ENCODE measurements around the gene ACP2. TPM values are rescaled to one million over a fixed set of nuclear protein-coding genes. Genes with fewer than 3 reads are reported as not detected.

ACP2 gene
- total and polyA plus RNA-seq, 8 donors, result 37.1 to 59.9 (median 41.4) TPM

- no peaks in the 10 kb centered on the region for H3K9me3 ChIP-seq
- H3K27ac ChIP-seq, result peak overlapping the region; percentile 1 to 71
- DNase-seq (peak in 2 of 4 donors; percentile 60 to 80), ATAC-seq (peak; percentile 10)
- H3K27me3 ChIP-seq, result no peaks in the 10 kb centered on the region
- H3K4me1 ChIP-seq, result peaks cover 23 to 61% of the 10 kb centered on the region in 2 donors
- peaks cover 0 to 58% of the 10 kb centered on the region in 2 donors for H3K36me3 ChIP-seq
- TF ChIP-seq CTCF (IDR thresholded peaks at IDR 0.05), result no peak
- no peak overlapping the region for H3K4me3 ChIP-seq
- intact Hi-C loops (cut with DNase I), result no loop called here
These were observed 3.9 kb downstream of the ACP2 start for GRCh38 chr11:47244448-47245350.

- peak; percentile 70 for ATAC-seq
- Histone ChIP-seq H3K27ac (peak overlapping the region; percentile 33 to 47), H3K4me1 (peaks cover 20 to 55% of the 10 kb centered on the region in 2 donors), H3K4me3 (no peak overlapping the region), H3K27me3 (no peaks in the 10 kb centered on the region), H3K9me3 (no peaks in the 10 kb centered on the region), H3K36me3 (peaks cover 0 to 70% of the 10 kb centered on the region in 2 donors)
- intact Hi-C loops (cut with DNase I), result no loop called here
- no peak for DNase-seq
- TF ChIP-seq CTCF (IDR thresholded peaks at IDR 0.05), result no peak
These were observed 5.2 kb downstream of the ACP2 start for GRCh38 chr11:47243454-47243853.

- peaks cover 0 to 78% of the 10 kb centered on the region in 2 donors for H3K36me3 ChIP-seq
- H3K27ac ChIP-seq, result peak overlapping the region; percentile 30 to 34
- peaks cover 14 to 49% of the 10 kb centered on the region in 2 donors for H3K4me1 ChIP-seq
- no peak overlapping the region for H3K4me3 ChIP-seq
- TF ChIP-seq CTCF (IDR thresholded peaks at IDR 0.05), result no peak
- ATAC-seq (no peak), DNase-seq (no peak)
- intact Hi-C loops (cut with DNase I), result no loop called here
- H3K9me3 ChIP-seq, result no peaks in the 10 kb centered on the region
- H3K27me3 ChIP-seq, result no peaks in the 10 kb centered on the region
These were observed 5.9 kb downstream of the ACP2 start for GRCh38 chr11:47242596-47243192.

- peaks cover 0 to 81% of the 10 kb centered on the region in 2 donors for H3K36me3 ChIP-seq
- H3K4me1 ChIP-seq, result peaks cover 8 to 40% of the 10 kb centered on the region in 2 donors
- no peaks in the 10 kb centered on the region for H3K27me3 ChIP-seq
- peak; percentile 19 for ATAC-seq
- no peak for TF ChIP-seq CTCF (IDR thresholded peaks at IDR 0.05)
- no peak for DNase-seq
- no peaks in the 10 kb centered on the region for H3K9me3 ChIP-seq
- no peak overlapping the region for H3K4me3 ChIP-seq
- H3K27ac ChIP-seq, result peak overlapping the region in 1 of 2 donors; percentile 34
- intact Hi-C loops (cut with DNase I), result no loop called here
These were observed 6.7 kb downstream of the ACP2 start for GRCh38 chr11:47241841-47242301.

GRCh38 chr11:47239852-47240251 lies 8.8 kb downstream of the ACP2 start:
- intact Hi-C loops (cut with DNase I), result no loop called here

More at GRCh38 chr11:47239852-47240251, 8.8 kb downstream of the ACP2 start:
- ATAC-seq (no peak), DNase-seq (no peak)
- Histone ChIP-seq H3K4me3 (no peak overlapping the region), H3K4me1 (peaks cover 6 to 25% of the 10 kb centered on the region in 2 donors), H3K27ac (no peak overlapping the region), H3K27me3 (no peaks in the 10 kb centered on the region), H3K36me3 (peaks cover 0 to 78% of the 10 kb centered on the region in 2 donors), H3K9me3 (no peaks in the 10 kb centered on the region)
- TF ChIP-seq CTCF (IDR thresholded peaks at IDR 0.05), result no peak

All from left lung (tissue), 10 donors.